H9 (cell line): ENCODE measurements around the gene ITIH5. TPM values are rescaled to one million over a fixed set of nuclear protein-coding genes. Genes with fewer than 3 reads are reported as not detected.

Source experiments
- DNase-seq: peaks from one replicate; pipeline ENCODE4 v3.0.0-alpha.2; 2017
- H2AFZ ChIP-seq: one replicate; pipeline ENCODE4 v1.6.1; 2013; ENCODE audit warnings: mild to moderate bottlenecking, low read length, control low read depth, moderate library complexity
- H2AK5ac ChIP-seq: 2 replicates; pipeline ENCODE4 v1.6.1; 2013; ENCODE audit warnings: low read length, control low read depth, mixed read lengths; ENCODE audit not compliant: insufficient read length
- H2BK120ac ChIP-seq: one replicate; pipeline ENCODE4 v1.6.1; 2013; ENCODE audit warnings: low read depth, mild to moderate bottlenecking, low read length, control low read depth, inconsistent platforms; ENCODE audit not compliant: poor library complexity, severe bottlenecking
- H2BK12ac ChIP-seq: 2 replicates; pipeline ENCODE4 v1.6.1; 2013; ENCODE audit warnings: low read length, control low read depth, mixed read lengths, low read depth; ENCODE audit not compliant: insufficient read length
- H2BK15ac ChIP-seq: 2 replicates; pipeline ENCODE4 v1.6.1; 2013; ENCODE audit warnings: low read depth, low read length, control low read depth
- H2BK20ac ChIP-seq: one replicate; pipeline ENCODE4 v1.6.1; 2013; ENCODE audit warnings: low read depth, mild to moderate bottlenecking, low read length, control low read depth, inconsistent platforms; ENCODE audit not compliant: poor library complexity, severe bottlenecking
- H2BK5ac ChIP-seq: 2 replicates; pipeline ENCODE4 v1.6.1; 2013; ENCODE audit warnings: low read length, control low read depth, mixed read lengths; ENCODE audit not compliant: insufficient read length
- H3K14ac ChIP-seq: 2 replicates; pipeline ENCODE4 v1.6.1; 2013; ENCODE audit warnings: low read length, control low read depth; ENCODE audit not compliant: insufficient read depth
- H3K18ac ChIP-seq: 2 replicates; pipeline ENCODE4 v1.6.1; 2013; ENCODE audit warnings: low read depth, mild to moderate bottlenecking, mixed read lengths, low read length, control low read depth; ENCODE audit not compliant: insufficient read length
- H3K23ac ChIP-seq: 2 replicates; pipeline ENCODE4 v1.6.1; 2013; ENCODE audit warnings: low read length, control low read depth, mixed read lengths, low read depth; ENCODE audit not compliant: insufficient read length
- H3K23me2 ChIP-seq: 2 replicates; pipeline ENCODE4 v1.6.1; 2013; ENCODE audit warnings: low read depth, mild to moderate bottlenecking, mixed read lengths, low read length, control low read depth; ENCODE audit not compliant: insufficient read length, poor library complexity, severe bottlenecking
- H3K27ac ChIP-seq: 2 replicates; pipeline ENCODE4 v1.5.1; 2013; ENCODE audit warnings: low read length, control low read depth, mixed read lengths, low read depth; ENCODE audit not compliant: insufficient read length
- H3K27me3 ChIP-seq: 2 replicates; pipeline ENCODE4 v1.6.1; 2013; ENCODE audit warnings: low read length, control low read depth, inconsistent platforms; ENCODE audit not compliant: insufficient read depth
- H3K4ac ChIP-seq: 2 replicates; pipeline ENCODE4 v1.6.1; 2013; ENCODE audit warnings: low read depth, mild to moderate bottlenecking, control low read depth, inconsistent platforms, low read length, moderate library complexity
- H3K4me1 ChIP-seq: 2 replicates; pipeline ENCODE4 v1.6.1; 2013; ENCODE audit warnings: low read length, control low read depth, inconsistent platforms; ENCODE audit not compliant: insufficient read depth
- H3K4me2 ChIP-seq: 2 replicates; pipeline ENCODE4 v1.6.1; 2013; ENCODE audit warnings: low read length, control low read depth, mixed read lengths; ENCODE audit not compliant: insufficient read length, insufficient read depth
- H3K56ac ChIP-seq: 2 replicates; pipeline ENCODE4 v1.6.1; 2013; ENCODE audit warnings: low read depth, mild to moderate bottlenecking, mixed read lengths, low read length, control low read depth; ENCODE audit not compliant: insufficient read length
- H3K79me1 ChIP-seq: 2 replicates; pipeline ENCODE4 v1.6.1; 2013; ENCODE audit warnings: low read depth, mild to moderate bottlenecking, moderate library complexity, low read length, control low read depth, inconsistent platforms; ENCODE audit not compliant: insufficient read depth, poor library complexity, severe bottlenecking
- H3K79me2 ChIP-seq: 2 replicates; pipeline ENCODE4 v1.6.1; 2013; ENCODE audit warnings: low read length, control low read depth, inconsistent platforms; ENCODE audit not compliant: insufficient read depth
- H3K9ac ChIP-seq: 2 replicates; pipeline ENCODE4 v1.6.1; 2013; ENCODE audit warnings: low read length, control low read depth, mixed read lengths; ENCODE audit not compliant: insufficient read length; ENCODE audit errors: extremely low read depth
- H3K9me3 ChIP-seq: one replicate; pipeline ENCODE4 v1.6.1; 2013; ENCODE audit warnings: low read depth, low read length, inconsistent platforms; ENCODE audit not compliant: control insufficient read depth
- H3T11ph ChIP-seq: one replicate; pipeline ENCODE4 v1.6.1; 2013; ENCODE audit warnings: mild to moderate bottlenecking, low read length, control low read depth, inconsistent platforms
- H4K20me1 ChIP-seq: one replicate; pipeline ENCODE4 v1.6.1; 2013; ENCODE audit not compliant: control insufficient read depth, insufficient read length, insufficient read depth
- H4K5ac ChIP-seq: 2 replicates; pipeline ENCODE4 v1.6.1; 2013; ENCODE audit warnings: low read depth, mild to moderate bottlenecking, mixed read lengths, low read length, control low read depth; ENCODE audit not compliant: insufficient read length
- H4K8ac ChIP-seq: replicated peaks from 2 replicates; pipeline ENCODE4 v1.6.1; 2013; ENCODE audit warnings: low read length, control low read depth, mixed read lengths, low read depth; ENCODE audit not compliant: insufficient read length
- H4K91ac ChIP-seq: 2 replicates; pipeline ENCODE4 v1.6.1; 2013; ENCODE audit warnings: low read depth, mild to moderate bottlenecking, moderate library complexity, mixed read lengths, low read length, control low read depth; ENCODE audit not compliant: insufficient read length
- H3K27ac Mint-ChIP-seq, 3 experiments: 2 replicates in 2 of 3; 3 replicates in 1 of 3; pipeline ENCODE4 v1.8.0; 2020 to 2021; ENCODE audit warnings: mixed read lengths in 3 of 3, mild to moderate bottlenecking in 1 of 3, moderate library complexity in 1 of 3
- H3K27me3 Mint-ChIP-seq: 2 replicates; pipeline ENCODE4 v1.8.0; 2021; ENCODE audit warnings: low read depth, mild to moderate bottlenecking, moderate library complexity, mixed read lengths
- H3K36me3 Mint-ChIP-seq, 3 experiments: 2 replicates in 2 of 3; 3 replicates in 1 of 3; pipeline ENCODE4 v1.8.0; 2020 to 2021; ENCODE audit warnings: low read depth in 3 of 3, mixed read lengths in 3 of 3; ENCODE audit not compliant: insufficient read depth in 1 of 3
- H3K4me1 Mint-ChIP-seq, 2 experiments: 2 replicates each; pipeline ENCODE4 v1.8.0; 2020; ENCODE audit warnings: mixed read lengths in 2 of 2
- H3K4me3 Mint-ChIP-seq, 2 experiments: 2 replicates in 1 of 2; 3 replicates in 1 of 2; pipeline ENCODE4 v1.8.0; 2020 to 2021; ENCODE audit warnings: mild to moderate bottlenecking in 2 of 2, mixed read lengths in 2 of 2, moderate library complexity in 1 of 2
- H3K9me3 Mint-ChIP-seq, 2 experiments: 2 replicates in 1 of 2; 3 replicates in 1 of 2; pipeline ENCODE4 v1.8.0; 2020; ENCODE audit warnings: mild to moderate bottlenecking in 2 of 2, mixed read lengths in 2 of 2, moderate library complexity in 1 of 2
- CTCF ChIP-seq: fragments of 200-600 bp; sonication (generic); conservative IDR thresholded peaks from 3 replicates; pipeline ENCODE4 v1.8.0; 2021; ENCODE audit warnings: antibody characterized with exemption, mild to moderate bottlenecking
- WGBS: extraction: QIAGEN DNeasy Blood & Tissue Kit; methylation state at CpG from one replicate; pipeline ENCODE4 v1.1.7; 2013; ENCODE audit warnings: missing lambda C conversion rate, low lambda C conversion rate, mixed read lengths; ENCODE audit not compliant: insufficient read length; ENCODE audit errors: extremely low coverage; 5-methylcytosine and 5-hydroxymethylcytosine counted together
- total RNA-seq: library from RNA; stranded (reverse); gene quantifications from 2 replicates; pipeline ENCODE4 v1.2.1, GENCODE V29; 2021

Gene ITIH5
- total RNA-seq, 1 experiment from 2014 or later, result 1.3 TPM

DNA sequence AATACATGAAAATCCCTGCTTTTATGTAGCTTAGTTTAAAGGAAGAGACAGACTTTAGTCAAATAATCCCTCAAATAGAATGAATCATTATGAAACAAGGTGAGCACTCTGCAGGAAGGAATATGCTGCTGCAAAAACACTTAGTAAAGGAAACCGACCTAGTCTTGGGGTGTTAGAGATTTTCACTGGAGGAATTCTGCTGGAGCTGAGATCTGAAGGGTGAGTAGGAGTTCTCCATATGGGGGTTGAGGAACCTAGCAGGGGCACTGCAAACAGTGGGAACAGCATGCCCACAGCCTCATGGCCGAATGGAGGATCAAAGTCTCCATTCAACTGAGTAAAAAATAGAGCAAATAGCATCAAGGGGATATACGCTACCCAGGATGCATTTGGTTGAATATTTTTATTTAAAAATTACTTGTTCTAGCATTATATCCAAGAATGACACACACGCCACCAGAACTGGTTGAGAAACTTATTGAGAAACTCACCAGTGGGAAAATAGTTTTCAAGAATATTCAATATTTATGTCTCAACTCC, 39.8 kb upstream of the ITIH5 start:
- Mint-ChIP-seq H3K27ac (no peak overlapping the region), H3K9me3 (no peaks in the 10 kb centered on the region), H3K27me3 (peaks cover 2% of the 10 kb centered on the region; the same call in 1 of the 2 replicates), H3K36me3 (no peaks in the 10 kb centered on the region), H3K4me1 (peaks cover 5 to 6% of the 10 kb centered on the region in 2 experiments; a peak in 3 of 4 replicates), H3K4me3 (no peak overlapping the region)
- no peak for DNase-seq
- H4K5ac ChIP-seq, result no peak overlapping the region
- no peaks in the 10 kb centered on the region for H3K23me2 ChIP-seq
- H3K79me1 ChIP-seq, result no peaks in the 10 kb centered on the region
- H4K8ac ChIP-seq, result no peak overlapping the region
- no peak overlapping the region for H3K14ac ChIP-seq
- no peak overlapping the region for H3K4ac ChIP-seq
- H3K9me3 ChIP-seq, result no peaks in the 10 kb centered on the region
- H3K18ac ChIP-seq, result no peak overlapping the region
- no peak overlapping the region for H3K9ac ChIP-seq
- no CpG with 5 or more reads among the region's 4 CpGs for WGBS
- peaks cover 3% of the 10 kb centered on the region; the same call in 1 of the 2 replicates for H3K4me1 ChIP-seq
- H2BK20ac ChIP-seq, result no peak overlapping the region
- H2AK5ac ChIP-seq, result no peak overlapping the region
- H2BK120ac ChIP-seq, result no peak overlapping the region
- no peak overlapping the region for H2BK15ac ChIP-seq
- H3K79me2 ChIP-seq, result no peaks in the 10 kb centered on the region
- no peak overlapping the region for H2AFZ ChIP-seq
- no peak overlapping the region for H3K23ac ChIP-seq
- no peak overlapping the region for H4K91ac ChIP-seq
- H2BK5ac ChIP-seq, result no peak overlapping the region
- no peak overlapping the region for H2BK12ac ChIP-seq
- no peak overlapping the region for H3K56ac ChIP-seq
- H3K27me3 ChIP-seq, result no peaks in the 10 kb centered on the region
- H3K27ac ChIP-seq, result no peak overlapping the region
- no peak overlapping the region for H3K4me2 ChIP-seq
- H4K20me1 ChIP-seq, result no peaks in the 10 kb centered on the region
- TF ChIP-seq CTCF, result no peak
- no peak overlapping the region for H3T11ph ChIP-seq
